Measurements from ENCODE around the gene PCYT1B.

Gene PCYT1B

GRCh38 chrX:24542756-24543155, 104.4 kb downstream of the PCYT1B start:
- no peak for DNase-seq (ENCODE audit: extremely low spot score, insufficient read length, low read depth)
- no peak for FAIRE-seq

GRCh38 chrX:24536551-24536950, 110.6 kb downstream of the PCYT1B start:
- no peak for FAIRE-seq

GRCh38 chrX:24528605-24529004, 118.5 kb downstream of the PCYT1B start:
- no peak for DNase-seq (ENCODE audit: extremely low spot score, insufficient read length, low read depth)
- no peak for FAIRE-seq

More at GRCh38 chrX:24536551-24536950, 110.6 kb downstream of the PCYT1B start:
- no peak for DNase-seq (ENCODE audit: extremely low spot score, insufficient read length, low read depth)

- DNase-seq (ENCODE audit: extremely low spot score, insufficient read length, low read depth) (no peak), FAIRE-seq (no peak)
Observed at GRCh38 chrX:24526616-24527015, 120.5 kb downstream of the PCYT1B start.

GRCh38 chrX:24525455-24525854, 121.7 kb downstream of the PCYT1B start:
- FAIRE-seq (no peak), DNase-seq (ENCODE audit: extremely low spot score, insufficient read length, low read depth) (no peak)

- DNase-seq (ENCODE audit: extremely low spot score, insufficient read length, low read depth): no peak
- FAIRE-seq: no peak
Observed at GRCh38 chrX:24520472-24520871, 126.7 kb downstream of the PCYT1B start.

- FAIRE-seq: peak; percentile 35
- no peak for DNase-seq (ENCODE audit: extremely low spot score, insufficient read length, low read depth)
Observed at GRCh38 chrX:24515447-24515846, 131.7 kb downstream of the PCYT1B start.

GRCh38 chrX:24513416-24513815, 133.7 kb downstream of the PCYT1B start:
- FAIRE-seq (peak; percentile 86), DNase-seq (ENCODE audit: extremely low spot score, insufficient read length, low read depth) (peak; percentile 1)

- peak; percentile 36 for FAIRE-seq
- no peak for DNase-seq (ENCODE audit: extremely low spot score, insufficient read length, low read depth)
Observed at GRCh38 chrX:24508375-24508774, 138.8 kb downstream of the PCYT1B start.
